CD4-positive, alpha-beta T cell (primary cell): Measurements from ENCODE around the gene PDPK1. TPM values are rescaled to one million over a fixed set of nuclear protein-coding genes. Genes with fewer than 3 reads are reported as not detected.

ENCODE experiments used
- ATAC-seq: fragments of 200-7000 bp; cut with Tn5 transposase; one replicate; pipeline ENCODE4 v1.10.0; 2022; ENCODE audit warnings: mild to moderate bottlenecking; ENCODE audit not compliant: poor library complexity
- CTCF ChIA-PET: fragments of 350-600 bp; sonication (Branson Sonifier 250); formaldehyde crosslinking; loops from one replicate; lab custom pipeline; 2021; ENCODE audit warnings: antibody characterized with exemption, inconsistent platforms; lab: Charles Lee
- POLR2A ChIA-PET: fragments of 350-600 bp; sonication (Branson Sonifier 250); formaldehyde crosslinking; loops from one replicate; lab custom pipeline; 2021; ENCODE audit warnings: antibody characterized with exemption, inconsistent platforms; lab: Charles Lee
- DNase-seq, 14 experiments: peaks; one replicate each; pipeline ENCODE4 v3.0.0-alpha.2; 2013 to 2020; ENCODE audit warnings: mixed read lengths in 2 of 14
- H3K27ac ChIP-seq, 2 donors: one replicate each; pipeline versions ENCODE4 v1.5.1 to v1.7.0; 2013; ENCODE audit warnings: low read length in 2 of 2, low read depth in 1 of 2, mild to moderate bottlenecking in 1 of 2
- H3K27me3 ChIP-seq, 2 experiments: 1 replicate in 1 of 2; 2 replicates in 1 of 2; pipeline versions ENCODE4 v1.6.1 to v1.7.0; 2013; ENCODE audit warnings: low read length in 2 of 2, control low read depth in 1 of 2, mild to moderate bottlenecking in 1 of 2, moderate library complexity in 1 of 2; ENCODE audit not compliant: insufficient read depth in 2 of 2, control insufficient read depth in 1 of 2
- H3K36me3 ChIP-seq: one replicate; pipeline ENCODE4 v1.6.1; 2013; ENCODE audit warnings: low read length, control low read depth; ENCODE audit not compliant: insufficient read depth
- H3K4me1 ChIP-seq: one replicate; pipeline ENCODE4 v1.6.1; 2013; ENCODE audit warnings: low read length, control low read depth; ENCODE audit not compliant: insufficient read depth
- H3K4me3 ChIP-seq: one replicate; pipeline ENCODE4 v1.5.1; 2013; ENCODE audit warnings: mild to moderate bottlenecking, low read length, moderate library complexity
- H3K9me3 ChIP-seq, 2 experiments: 1 replicate in 1 of 2; 2 replicates in 1 of 2; pipeline versions ENCODE4 v1.6.1 to v1.7.0; 2013; ENCODE audit warnings: low read length in 2 of 2, mild to moderate bottlenecking in 2 of 2, control low read depth in 1 of 2, moderate library complexity in 1 of 2; ENCODE audit not compliant: control insufficient read depth in 1 of 2, insufficient read depth in 1 of 2
- H3K27ac Mint-ChIP-seq: one replicate; pipeline ENCODE4 v1.8.0; 2020; ENCODE audit warnings: mixed read lengths
- H3K27me3 Mint-ChIP-seq: one replicate; pipeline ENCODE4 v1.8.0; 2021; ENCODE audit warnings: mixed read lengths
- H3K36me3 Mint-ChIP-seq: one replicate; pipeline ENCODE4 v1.8.0; 2021; ENCODE audit warnings: low read depth, mixed read lengths
- H3K4me1 Mint-ChIP-seq: one replicate; pipeline ENCODE4 v1.8.0; 2021; ENCODE audit warnings: low read depth, mixed read lengths
- H3K4me3 Mint-ChIP-seq: one replicate; pipeline ENCODE4 v1.8.0; 2020; ENCODE audit warnings: mild to moderate bottlenecking, mixed read lengths
- H3K9me3 Mint-ChIP-seq: one replicate; pipeline ENCODE4 v1.8.0; 2020; ENCODE audit warnings: mixed read lengths
- CTCF ChIP-seq: fragments of 200-600 bp; IDR thresholded peaks from one replicate; pipeline ENCODE4 v1.8.0; 2022; ENCODE audit warnings: antibody characterized with exemption, mild to moderate bottlenecking
- intact Hi-C, 2 experiments: fragments of 100-400 bp; cut with DNase I in 1 of 2; cut with micrococcal nuclease in 1 of 2; formaldehyde crosslinking; loops; one replicate each; pipeline versions ENCODE4 v1.15.1 to v1.9.0; 2023 to 2025; cut with DNase I, micrococcal nuclease
- total RNA-seq, 174 experiments: library from RNA in 2 of 174; stranded (reverse) in 2 of 174; gene quantifications; one replicate each; pipeline ENCODE4 v1.2.3 and lab custom pipeline; 2021 to 2026

The PDPK1 gene
- total RNA-seq, 2 experiments from 2014 or later, result 46.1 to 51.1 TPM

- Mint-ChIP-seq H3K27me3 (no peaks in the 10 kb centered on the region), H3K36me3 (peaks cover 52% of the 10 kb centered on the region), H3K4me1 (peaks cover 60% of the 10 kb centered on the region), H3K9me3 (no peaks in the 10 kb centered on the region), H3K4me3 (peak within 1 kb of the TSS; percentile 95), H3K27ac (peak within 1 kb of the TSS; percentile 100)
- H3K4me1 ChIP-seq, result peaks cover 53% of the 10 kb centered on the region
- peaks cover 6% of the 10 kb centered on the region for H3K36me3 ChIP-seq
- H3K9me3 ChIP-seq, result no peaks in the 10 kb centered on the region
- DNase-seq (peak; percentile 84 to 96 (median 90)), ATAC-seq (peak; percentile 88)
- intact Hi-C loops, result loop anchor here (2.0 kb wide), 2 partner anchors 17 to 19 kb away; partner anchors contain the start of gene CEMP1 (in 1 of the 2)
- CTCF ChIA-PET, result interaction anchor here (1.0 kb wide), 1 partner anchor 173 kb away, joined by 3 read pairs; the partner anchor contains the start of gene ABCA3
- POLR2A ChIA-PET, result interaction anchor here (0.6 to 4.4 kb wide), 14 partner anchors 12 to 731 kb away, joined by 3 to 66 read pairs (median 4); partner anchors contain the start of genes CEMP1, ECI1, NUBP2 and PDPK1
- peak within 1 kb of the TSS; percentile 71 for H3K4me3 ChIP-seq
- peak within 1 kb of the TSS; percentile 91 to 96 for H3K27ac ChIP-seq
- no peak for TF ChIP-seq CTCF
- H3K27me3 ChIP-seq, result no peaks in the 10 kb centered on the region
Measured at GRCh38 chr16:2513405-2514332, 24.2 kb upstream of the PDPK1 start, which contains the start of gene ATP6V0C. Gene ATP6V0C (plus strand): TSS chr16:2513952. CDS start chr16:2514104, 152 bp downstream.

- CTCF ChIA-PET, result no interaction called here
- intact Hi-C loops, result loop anchor here (2.0 kb wide), 2 partner anchors 16 to 18 kb away; partner anchors contain the start of gene CEMP1 (in 1 of the 2)
- peak overlapping the region; percentile 71 for H3K4me3 ChIP-seq
- POLR2A ChIA-PET, result interaction anchor here (0.7 to 4.4 kb wide), 11 partner anchors 14 to 359 kb away, joined by 3 to 66 read pairs (median 7); partner anchors contain the start of genes CEMP1, ECI1, KCTD5 and PDPK1
- H3K4me1 Mint-ChIP-seq, result peaks cover 66% of the 10 kb centered on the region
- peak overlapping the region; percentile 91 to 96 for H3K27ac ChIP-seq
- H3K9me3 Mint-ChIP-seq, result no peaks in the 10 kb centered on the region
- TF ChIP-seq CTCF, result no peak
- no peaks in the 10 kb centered on the region for H3K27me3 Mint-ChIP-seq
- DNase-seq, result peak in 4 of 14 experiments; percentile 18 to 67 (median 48)
- no peaks in the 10 kb centered on the region for H3K9me3 ChIP-seq
- H3K4me1 ChIP-seq, result peaks cover 62% of the 10 kb centered on the region
- H3K4me3 Mint-ChIP-seq, result peak overlapping the region; percentile 95
- H3K36me3 ChIP-seq, result peaks cover 15% of the 10 kb centered on the region
- no peaks in the 10 kb centered on the region for H3K27me3 ChIP-seq
- peaks cover 58% of the 10 kb centered on the region for H3K36me3 Mint-ChIP-seq
- ATAC-seq, result peak; percentile 3
- peak overlapping the region; percentile 100 for H3K27ac Mint-ChIP-seq
Measured at GRCh38 chr16:2514333-2515179, 23.3 kb upstream of the PDPK1 start.
